Right lobe of liver (tissue), 6 donors: ENCODE results near the gene ELMO1. TPM values are rescaled to one million over a fixed set of nuclear protein-coding genes. Genes with fewer than 3 reads are reported as not detected.

Experiments used
- ATAC-seq, 4 donors: fragments of 200-7000 bp; cut with Tn5 transposase; one replicate each; pipeline ENCODE4 v1.9.1; 2020; ENCODE audit warnings: mild to moderate bottlenecking in 4 of 4, moderate library complexity in 4 of 4
- DNase-seq, 3 donors: peaks; one replicate each; pipeline ENCODE4 v3.0.0-alpha.2; 2020
- H3K27ac ChIP-seq, 3 donors: fragments of 200-600 bp; one replicate each; pipeline ENCODE4 v1.8.0; 2022
- H3K27me3 ChIP-seq, 2 donors: fragments of 200-600 bp; one replicate each; pipeline ENCODE4 v1.8.0; 2022
- H3K36me3 ChIP-seq, 4 donors: fragments of 200-600 bp; sonication (generic) in 1 of 4; one replicate each; pipeline versions ENCODE4 v1.5.1 to v1.8.0; 2017 to 2022; ENCODE audit warnings: control low read depth in 1 of 4
- H3K4me1 ChIP-seq, 4 donors: fragments of 200-600 bp; sonication (generic) in 1 of 4; one replicate each; pipeline versions ENCODE4 v1.5.1 to v1.8.0; 2017 to 2022; ENCODE audit warnings: control low read depth in 1 of 4
- H3K4me3 ChIP-seq, 3 donors: fragments of 200-600 bp; one replicate each; pipeline ENCODE4 v1.8.0; 2022
- H3K9me3 ChIP-seq, 4 donors: fragments of 200-600 bp; sonication (generic) in 1 of 4; one replicate each; pipeline versions ENCODE4 v1.5.1 to v1.8.0; 2017 to 2022; ENCODE audit warnings: control low read depth in 1 of 4
- CTCF ChIP-seq, 4 donors: fragments of 200-600 bp in 3 of 4; fragments of 450-650 bp in 1 of 4; IDR thresholded peaks; one replicate each; pipeline versions ENCODE4 v1.5.1 to v1.8.0; 2016 to 2022; ENCODE audit warnings: antibody characterized with exemption in 4 of 4, mild to moderate bottlenecking in 2 of 4
- POLR2A ChIP-seq: fragments of 450-650 bp; IDR thresholded peaks from one replicate; pipeline ENCODE4 v1.6.1; 2017; ENCODE audit warnings: antibody characterized with exemption, mild to moderate bottlenecking
- WGBS: methylation state at CpG from one replicate; pipeline ENCODE4 v1.1.6; 2018; ENCODE audit warnings: low coverage, low lambda C conversion rate; ENCODE audit not compliant: insufficient coverage; ENCODE audit errors: missing lambda C conversion rate; 5-methylcytosine and 5-hydroxymethylcytosine counted together
- intact Hi-C, 2 donors: fragments of 100-400 bp; cut with DNase I; formaldehyde crosslinking; loops; one replicate each; pipeline versions ENCODE4 v1.11.2 to v1.14.1; 2022
- total RNA-seq, 6 experiments: library from RNA; depleted of rRNA in 2 of 6; stranded (reverse); fragments of >200 nt in 2 of 6; fragmentation: NEBNext Ultra II Directional in 3 of 6; extraction: Animal tissue kit (Norgen Biotek cat#: 25700) in 3 of 6; gene quantifications; one replicate each; pipeline versions ENCODE4 v1.1.0 to v1.2.4, GENCODE V29; 2016 to 2023
- donor health status: DM: no; HTN: yes; CAD: no.
- donor health status: DM: no; HTN: no; CAD: no.
- donor health status: DM: no; HTN: no; CAD: no.
- donor health status: DM: no; HTN: yes; CAD: no.
- donor health status: DM: no; HTN: yes; CAD: no.

Gene ELMO1
- total RNA-seq, 6 experiments from 2014 or later, result 18.4 to 55.4 (median 25.1) TPM

DNA sequence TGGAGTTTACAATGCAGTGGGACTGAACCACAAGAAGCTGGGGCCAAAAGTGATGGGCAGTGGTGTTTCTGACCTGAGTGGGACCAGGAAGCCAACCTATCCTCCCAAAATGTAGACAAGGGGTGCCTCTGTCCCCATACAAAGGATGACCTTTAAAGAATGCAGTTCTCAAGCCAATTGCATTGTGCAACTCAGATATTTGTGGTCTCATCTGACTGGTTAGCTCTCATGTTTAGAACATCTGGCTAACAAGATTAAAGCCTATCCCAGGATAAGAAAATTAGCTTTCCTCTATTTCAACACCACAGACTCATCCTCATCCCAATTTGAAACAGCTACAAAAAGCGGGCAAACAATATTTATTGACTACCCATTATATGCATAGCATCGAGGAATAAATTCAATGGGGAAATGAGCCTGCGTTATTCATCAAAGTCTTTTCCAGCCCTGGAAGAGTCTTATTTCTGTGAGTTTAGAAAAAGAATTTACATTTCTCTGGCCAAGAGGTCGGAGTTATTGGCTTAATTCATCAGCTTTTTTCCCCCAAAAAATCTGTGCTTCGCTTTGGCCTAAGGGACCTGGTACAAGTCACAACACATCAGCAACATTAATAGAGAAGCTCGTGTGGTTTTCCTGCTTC, 26.7 kb downstream of the ELMO1 start:
- Histone ChIP-seq H3K4me3 (no peak overlapping the region), H3K27me3 (no peaks in the 10 kb centered on the region), H3K4me1 (peaks cover 0 to 27% (median 9%) of the 10 kb centered on the region in 4 donors), H3K9me3 (no peaks in the 10 kb centered on the region), H3K27ac (peak overlapping the region in 1 of 3 donors; percentile 10), H3K36me3 (no peaks in the 10 kb centered on the region)
- ATAC-seq, result peak; percentile 64 to 86 (median 70)
- no peak for DNase-seq
- 46% methylated on average over 6 of the region's 6 CpGs for WGBS
- no peak for TF ChIP-seq POLR2A
- intact Hi-C loops, result no loop called here

GRCh38 chr7:37420946-37421695, 27.5 kb downstream of the ELMO1 start:
- Histone ChIP-seq H3K36me3 (no peaks in the 10 kb centered on the region), H3K27me3 (no peaks in the 10 kb centered on the region)
- no peak for DNase-seq

DNA sequence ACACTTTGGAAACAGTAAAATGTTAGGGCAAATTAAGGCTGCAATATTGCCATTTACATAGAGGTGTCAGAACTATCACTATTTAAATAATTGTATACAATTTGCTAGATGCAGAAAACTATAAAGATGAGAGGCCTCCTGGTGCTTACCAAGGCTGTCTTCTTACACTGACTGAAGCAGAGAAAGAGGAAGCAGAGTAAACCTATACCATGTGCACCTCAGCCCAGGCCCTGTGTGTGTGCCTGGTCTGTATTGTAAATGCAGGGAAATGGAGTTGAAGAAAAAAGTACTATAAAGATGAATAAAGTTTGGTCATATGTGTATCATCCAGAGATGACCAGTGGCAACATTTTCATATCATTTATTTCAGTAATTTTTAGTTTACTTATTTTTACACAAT, 29.2 kb downstream of the ELMO1 start:
- Histone ChIP-seq H3K9me3 (no peaks in the 10 kb centered on the region), H3K27ac (no peak overlapping the region), H3K27me3 (no peaks in the 10 kb centered on the region), H3K4me3 (no peak overlapping the region), H3K4me1 (peaks cover 0 to 50% (median 18%) of the 10 kb centered on the region in 4 donors), H3K36me3 (no peaks in the 10 kb centered on the region)
- TF ChIP-seq CTCF (IDR thresholded peaks at IDR 0.05), result no peak
- no peak for TF ChIP-seq POLR2A
- intact Hi-C loops, result no loop called here
- no peak for ATAC-seq
- no peak for DNase-seq

More at GRCh38 chr7:37420946-37421695, 27.5 kb downstream of the ELMO1 start:
- TF ChIP-seq POLR2A (no peak), CTCF (IDR thresholded peaks at IDR 0.05) (no peak)
- intact Hi-C loops, result no loop called here
- peaks cover 0 to 36% (median 14%) of the 10 kb centered on the region in 4 donors for H3K4me1 ChIP-seq
- no peak overlapping the region for H3K4me3 ChIP-seq
- ATAC-seq, result no peak
- no peaks in the 10 kb centered on the region for H3K9me3 ChIP-seq
- WGBS, result 25% methylated on average over 6 of the region's 6 CpGs
- peak overlapping the region in 1 of 3 donors; percentile 10 for H3K27ac ChIP-seq

GRCh38 chr7:37418381-37418780, 30.3 kb downstream of the ELMO1 start:
- TF ChIP-seq POLR2A, result no peak
- no peak for TF ChIP-seq CTCF (IDR thresholded peaks at IDR 0.05)
- ATAC-seq, result no peak
- H3K27ac ChIP-seq, result peak overlapping the region in 1 of 3 donors; percentile 95
- no peaks in the 10 kb centered on the region for H3K9me3 ChIP-seq
- peaks cover 0 to 61% (median 23%) of the 10 kb centered on the region in 4 donors for H3K4me1 ChIP-seq
- intact Hi-C loops, result no loop called here
- DNase-seq, result no peak
- no peaks in the 10 kb centered on the region for H3K36me3 ChIP-seq
- H3K4me3 ChIP-seq, result no peak overlapping the region
- WGBS, result 60% methylated on average over 2 of the region's 6 CpGs
- no peaks in the 10 kb centered on the region for H3K27me3 ChIP-seq

DNA sequence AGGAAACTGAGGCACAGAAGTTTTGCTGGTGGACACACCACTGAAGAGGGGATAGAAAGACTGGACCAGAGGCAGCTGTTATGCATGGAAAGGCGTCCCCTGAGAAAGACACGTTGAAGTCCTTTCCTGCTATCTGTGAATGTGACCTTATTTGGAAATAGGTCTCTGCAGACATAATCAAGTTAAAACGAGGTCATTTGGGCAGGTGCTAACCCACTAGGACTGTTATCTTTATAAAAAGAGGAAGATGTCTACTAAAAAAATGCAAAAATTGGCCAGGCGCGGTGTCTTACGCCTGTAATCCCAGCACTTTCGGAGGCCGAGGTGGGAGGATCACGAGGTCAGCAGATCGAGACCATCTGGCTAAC, 31.6 kb downstream of the ELMO1 start:
- TF ChIP-seq CTCF (IDR thresholded peaks at IDR 0.05), result no peak
- no peak for TF ChIP-seq POLR2A
- H3K4me3 ChIP-seq, result no peak overlapping the region
- DNase-seq, result no peak
- intact Hi-C loops, result no loop called here
- peak overlapping the region; percentile 19 to 95 (median 87) for H3K27ac ChIP-seq
- H3K9me3 ChIP-seq, result no peaks in the 10 kb centered on the region
- peaks cover 0 to 54% (median 21%) of the 10 kb centered on the region in 4 donors for H3K4me1 ChIP-seq
- ATAC-seq, result peak; percentile 44 to 59 (median 54)
- no peaks in the 10 kb centered on the region for H3K36me3 ChIP-seq
- WGBS, result 37% methylated on average over 9 of the region's 10 CpGs
- no peaks in the 10 kb centered on the region for H3K27me3 ChIP-seq
